Activated CD4-positive, alpha-beta memory T cell treated with anti-CD3 and anti-CD28 coated beads for 36 hours (primary cell): ENCODE measurements around the gene ZNF608. TPM values are rescaled to one million over a fixed set of nuclear protein-coding genes. Genes with fewer than 3 reads are reported as not detected.

ENCODE experiments used
- CTCF ChIA-PET: fragments of 350-600 bp; sonication (Branson Sonifier 250); formaldehyde crosslinking; loops from one replicate; lab custom pipeline; 2021; ENCODE audit warnings: antibody characterized with exemption, inconsistent platforms; lab: Charles Lee
- POLR2A ChIA-PET: fragments of 350-600 bp; sonication (Branson Sonifier 250); formaldehyde crosslinking; loops from one replicate; lab custom pipeline; 2021; ENCODE audit warnings: antibody characterized with exemption; lab: Charles Lee
- DNase-seq: peaks from one replicate; pipeline ENCODE4 v3.0.0-alpha.2; 2020
- H3K27ac Mint-ChIP-seq: one replicate; pipeline ENCODE4 v1.8.0; 2021; ENCODE audit warnings: mixed read lengths
- H3K27me3 Mint-ChIP-seq: one replicate; pipeline ENCODE4 v1.8.0; 2021; ENCODE audit warnings: mixed read lengths
- H3K36me3 Mint-ChIP-seq: one replicate; pipeline ENCODE4 v1.8.0; 2021; ENCODE audit warnings: mixed read lengths
- H3K4me1 Mint-ChIP-seq: one replicate; pipeline ENCODE4 v1.8.0; 2021; ENCODE audit warnings: low read depth, mixed read lengths
- H3K4me3 Mint-ChIP-seq: one replicate; pipeline ENCODE4 v1.8.0; 2021; ENCODE audit warnings: mild to moderate bottlenecking, mixed read lengths
- H3K9me3 Mint-ChIP-seq: one replicate; pipeline ENCODE4 v1.8.0; 2021; ENCODE audit warnings: mixed read lengths
- intact Hi-C: fragments of 100-400 bp; cut with micrococcal nuclease; formaldehyde crosslinking; loops from one replicate; pipeline ENCODE4 v1.15.1; 2023
- total RNA-seq, 2 experiments: library from RNA; stranded (reverse); gene quantifications; one replicate each; pipeline ENCODE4 v1.2.3, GENCODE V29; 2021

Gene ZNF608
- total RNA-seq = not detected

GRCh38 chr5:124745928-124746915 lies at the start of gene ZNF608:
Gene ZNF608 (minus strand): TSS chr5:124746639. CDS start chr5:124744989, 1,650 bp downstream.
- Mint-ChIP-seq H3K4me1 (peaks cover 6% of the 10 kb centered on the region), H3K4me3 (no peak within 1 kb of the TSS), H3K9me3 (no peaks in the 10 kb centered on the region), H3K27ac (no peak within 1 kb of the TSS), H3K27me3 (peaks cover 31% of the 10 kb centered on the region), H3K36me3 (no peaks in the 10 kb centered on the region)
- no peak for DNase-seq
- ChIA-PET POLR2A (no interaction called here), CTCF (no interaction called here)
- intact Hi-C loops = no loop called here

- no peak overlapping the region for H3K4me3 Mint-ChIP-seq
- H3K4me1 Mint-ChIP-seq = no peaks in the 10 kb centered on the region
- intact Hi-C loops = no loop called here
- H3K36me3 Mint-ChIP-seq = no peaks in the 10 kb centered on the region
- H3K27ac Mint-ChIP-seq = no peak overlapping the region
- H3K27me3 Mint-ChIP-seq = no peaks in the 10 kb centered on the region
- DNase-seq = no peak
- ChIA-PET CTCF (no interaction called here), POLR2A (no interaction called here)
- H3K9me3 Mint-ChIP-seq = peaks cover 4% of the 10 kb centered on the region
Observed at GRCh38 chr5:124795829-124796228, 49.4 kb upstream of the ZNF608 start.

GRCh38 chr5:124790895-124791732 lies 44.7 kb upstream of the ZNF608 start:
- H3K9me3 Mint-ChIP-seq = peaks cover 4% of the 10 kb centered on the region
- no peaks in the 10 kb centered on the region for H3K36me3 Mint-ChIP-seq
- DNase-seq = no peak
- H3K27me3 Mint-ChIP-seq = no peaks in the 10 kb centered on the region
- H3K4me1 Mint-ChIP-seq = no peaks in the 10 kb centered on the region
- CTCF ChIA-PET = no interaction called here
- H3K4me3 Mint-ChIP-seq = no peak overlapping the region
- intact Hi-C loops = no loop called here
- POLR2A ChIA-PET = no interaction called here
- no peak overlapping the region for H3K27ac Mint-ChIP-seq

DNA sequence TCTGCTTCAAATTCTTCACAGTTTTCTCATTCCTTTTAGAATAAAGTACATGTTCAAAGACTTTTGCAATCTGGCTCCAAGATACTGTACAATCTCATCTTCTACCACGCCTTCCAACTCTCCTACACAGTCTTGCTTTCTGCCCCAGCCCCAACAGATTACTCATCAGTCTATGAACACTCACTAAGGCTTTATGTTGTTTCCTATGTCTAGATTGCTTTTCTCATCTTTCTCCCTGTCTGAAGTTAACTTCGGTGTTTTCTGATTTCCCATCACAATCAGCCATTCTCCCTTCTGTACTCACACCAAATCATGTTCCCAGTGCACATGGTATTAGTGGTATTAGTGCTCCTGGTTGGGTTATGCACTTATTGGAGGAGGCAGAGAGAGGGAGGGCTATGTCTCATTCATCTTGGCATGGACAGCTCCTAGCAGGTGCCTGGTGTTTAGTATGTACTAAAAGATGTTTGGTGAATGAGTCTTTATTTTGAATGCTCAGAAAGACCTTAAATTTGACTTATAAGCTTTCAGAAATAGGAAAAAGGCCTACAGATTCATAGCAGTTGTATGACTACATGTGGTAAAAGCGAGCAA lies 44.0 kb upstream of the ZNF608 start:
- H3K27me3 Mint-ChIP-seq = no peaks in the 10 kb centered on the region
- DNase-seq = no peak
- CTCF ChIA-PET = no interaction called here
- no peaks in the 10 kb centered on the region for H3K36me3 Mint-ChIP-seq
- H3K4me3 Mint-ChIP-seq = no peak overlapping the region
- peaks cover 4% of the 10 kb centered on the region for H3K9me3 Mint-ChIP-seq
- no peak overlapping the region for H3K27ac Mint-ChIP-seq
- intact Hi-C loops = no loop called here
- no peaks in the 10 kb centered on the region for H3K4me1 Mint-ChIP-seq
- POLR2A ChIA-PET = no interaction called here

GRCh38 chr5:124789104-124789605 lies 42.7 kb upstream of the ZNF608 start:
- intact Hi-C loops = no loop called here
- no peak for DNase-seq

DNA sequence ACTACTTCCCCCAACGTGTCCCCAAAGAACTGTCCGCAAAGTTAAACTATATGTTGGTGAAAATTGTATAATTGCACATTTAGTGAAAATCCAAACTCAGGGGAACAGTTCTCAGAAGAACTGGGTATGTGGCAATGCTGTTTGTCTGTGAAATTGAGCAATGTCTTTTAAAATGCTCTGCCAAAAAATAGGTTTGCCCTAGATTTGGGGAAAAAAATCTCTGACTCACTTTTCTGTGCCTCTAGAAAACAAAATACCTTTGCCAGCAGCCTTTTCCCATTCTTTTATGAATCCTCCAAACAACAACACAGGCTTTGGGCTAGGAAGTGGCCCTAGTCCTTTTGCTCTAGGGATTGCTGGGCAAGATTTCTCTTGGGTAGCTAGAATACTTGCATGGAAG lies 37.4 kb upstream of the ZNF608 start:
- Mint-ChIP-seq H3K4me3 (no peak overlapping the region), H3K27ac (no peak overlapping the region), H3K9me3 (peaks cover 10% of the 10 kb centered on the region), H3K36me3 (no peaks in the 10 kb centered on the region), H3K27me3 (no peaks in the 10 kb centered on the region), H3K4me1 (no peaks in the 10 kb centered on the region)
- ChIA-PET POLR2A (no interaction called here), CTCF (no interaction called here)
- intact Hi-C loops = no loop called here
- no peak for DNase-seq

More at GRCh38 chr5:124789104-124789605, 42.7 kb upstream of the ZNF608 start:
- CTCF ChIA-PET = no interaction called here
- Mint-ChIP-seq H3K27me3 (no peaks in the 10 kb centered on the region), H3K9me3 (peaks cover 4% of the 10 kb centered on the region), H3K4me1 (no peaks in the 10 kb centered on the region), H3K4me3 (no peak overlapping the region), H3K36me3 (no peaks in the 10 kb centered on the region), H3K27ac (no peak overlapping the region)
- POLR2A ChIA-PET = no interaction called here

GRCh38 chr5:124783285-124783684 lies 36.8 kb upstream of the ZNF608 start:
- Mint-ChIP-seq H3K27me3 (no peaks in the 10 kb centered on the region), H3K4me1 (no peaks in the 10 kb centered on the region), H3K9me3 (peaks cover 10% of the 10 kb centered on the region), H3K27ac (no peak overlapping the region), H3K36me3 (no peaks in the 10 kb centered on the region), H3K4me3 (no peak overlapping the region)
- POLR2A ChIA-PET = no interaction called here
- intact Hi-C loops = no loop called here
- DNase-seq = no peak
- CTCF ChIA-PET = no interaction called here

GRCh38 chr5:124782262-124782661 lies 35.8 kb upstream of the ZNF608 start:
- H3K36me3 Mint-ChIP-seq = no peaks in the 10 kb centered on the region
- H3K4me1 Mint-ChIP-seq = no peaks in the 10 kb centered on the region
- ChIA-PET CTCF (no interaction called here), POLR2A (no interaction called here)
- no peak overlapping the region for H3K4me3 Mint-ChIP-seq
- no peak for DNase-seq
- H3K27ac Mint-ChIP-seq = no peak overlapping the region
- H3K9me3 Mint-ChIP-seq = peaks cover 11% of the 10 kb centered on the region
- H3K27me3 Mint-ChIP-seq = no peaks in the 10 kb centered on the region
- intact Hi-C loops = no loop called here

DNA sequence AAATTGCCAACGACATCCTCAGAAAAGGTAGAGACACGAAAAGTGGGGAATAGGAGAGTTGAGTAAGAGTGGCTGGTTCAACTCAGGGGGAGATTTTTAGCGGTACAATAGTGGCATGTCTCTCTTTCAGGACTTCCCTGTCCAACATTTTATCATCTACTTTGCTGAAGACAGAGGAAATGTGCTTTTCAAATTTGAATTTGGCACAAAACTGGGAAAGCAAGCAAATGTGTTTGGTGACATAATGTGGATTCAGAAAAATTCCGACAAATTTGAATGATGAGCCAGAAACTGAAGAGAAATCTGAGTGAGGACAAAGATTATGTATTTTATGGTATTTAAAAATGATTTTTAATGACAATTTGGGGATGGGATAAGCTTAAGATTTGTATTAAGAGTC lies 33.6 kb upstream of the ZNF608 start:
- H3K27ac Mint-ChIP-seq = no peak overlapping the region

DNA sequence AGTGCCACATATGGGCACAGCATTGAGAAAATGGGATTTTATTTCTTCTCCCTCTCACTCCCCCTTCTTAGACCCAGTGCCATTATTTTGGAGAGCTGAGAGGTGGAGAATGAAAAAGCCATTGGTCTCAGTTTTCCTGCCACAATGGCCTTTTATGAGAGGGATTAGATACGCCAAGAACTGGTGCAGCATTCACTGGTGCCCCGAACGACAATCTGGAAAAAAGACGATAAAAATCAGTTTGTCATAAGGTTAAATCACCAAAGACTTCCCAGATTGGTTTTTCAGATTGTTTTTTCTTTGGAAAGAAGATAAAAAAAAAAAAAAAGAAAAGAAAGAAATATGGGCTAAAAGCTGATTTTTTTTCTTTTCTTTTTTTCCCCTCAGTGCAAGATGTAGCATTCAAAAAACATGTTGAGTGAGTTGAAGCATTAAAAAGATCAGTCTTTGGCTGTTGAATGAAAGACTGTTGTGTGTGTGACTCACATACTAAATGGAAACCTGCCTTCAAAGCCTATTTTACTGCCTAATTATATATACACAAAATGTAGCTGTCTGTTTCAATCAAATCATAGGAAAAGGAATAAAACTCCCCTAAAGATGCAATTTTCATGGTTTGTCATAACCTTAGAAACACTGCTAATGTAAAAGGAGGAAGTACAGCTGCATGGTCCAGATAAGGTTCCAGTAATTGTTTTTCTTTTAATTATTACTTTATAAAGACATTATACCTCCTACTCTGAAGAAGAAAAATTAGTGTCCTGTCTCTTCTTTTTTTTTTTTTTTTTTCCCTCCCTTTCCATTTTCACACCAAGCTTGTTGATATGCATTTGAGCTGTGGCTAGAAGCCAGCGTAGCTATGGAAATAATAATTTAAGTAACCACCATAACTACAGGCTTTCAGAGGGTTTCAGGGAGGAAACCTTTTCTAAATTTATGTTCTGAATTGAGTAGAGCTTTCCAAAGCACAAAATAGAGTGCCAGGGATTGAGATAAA lies 27.2 kb upstream of the ZNF608 start:
- no peaks in the 10 kb centered on the region for H3K36me3 Mint-ChIP-seq
- no peaks in the 10 kb centered on the region for H3K27me3 Mint-ChIP-seq
- DNase-seq = no peak
- no peak overlapping the region for H3K27ac Mint-ChIP-seq
- peaks cover 6% of the 10 kb centered on the region for H3K9me3 Mint-ChIP-seq
- no peaks in the 10 kb centered on the region for H3K4me1 Mint-ChIP-seq
- POLR2A ChIA-PET = no interaction called here
- CTCF ChIA-PET = no interaction called here
- intact Hi-C loops = no loop called here
- no peak overlapping the region for H3K4me3 Mint-ChIP-seq

More for the DNA sequence above, 33.6 kb upstream of the ZNF608 start:
- DNase-seq = no peak
- Mint-ChIP-seq H3K4me3 (no peak overlapping the region), H3K9me3 (peaks cover 11% of the 10 kb centered on the region), H3K4me1 (no peaks in the 10 kb centered on the region), H3K27me3 (no peaks in the 10 kb centered on the region), H3K36me3 (no peaks in the 10 kb centered on the region)
- intact Hi-C loops = no loop called here
- ChIA-PET CTCF (no interaction called here), POLR2A (no interaction called here)

GRCh38 chr5:124772457-124773200 lies 26.2 kb upstream of the ZNF608 start:
- CTCF ChIA-PET = no interaction called here
- no peaks in the 10 kb centered on the region for H3K36me3 Mint-ChIP-seq
- H3K9me3 Mint-ChIP-seq = peaks cover 4% of the 10 kb centered on the region
- H3K4me1 Mint-ChIP-seq = no peaks in the 10 kb centered on the region
- intact Hi-C loops = no loop called here
- DNase-seq = no peak
- H3K27ac Mint-ChIP-seq = no peak overlapping the region
- H3K27me3 Mint-ChIP-seq = no peaks in the 10 kb centered on the region
- H3K4me3 Mint-ChIP-seq = no peak overlapping the region
- POLR2A ChIA-PET = no interaction called here
